ENCODE results near the gene THNSL1. TPM values are rescaled to one million over a fixed set of nuclear protein-coding genes. Genes with fewer than 3 reads are reported as not detected.

THNSL1 gene
- polyA plus RNA-seq, 2 of the 4 experiments (the other 2 are of a cell fraction) = 4.8 to 6.1 TPM

GRCh38 chr10:24991298-24991697, 25.1 kb upstream of the THNSL1 start:
- H3K4me3 ChIP-seq = no peak overlapping the region
- TF ChIP-seq MAX (IDR thresholded peaks at IDR 0.05) = no peak
- no peak for TF ChIP-seq FOSB (CRISPR knock-in tag; IDR thresholded peaks at IDR 0.05)
- TF ChIP-seq ZFP36 (IDR thresholded peaks at IDR 0.05; ENCODE audit: borderline replicate concordance, partially characterized antibody) = no peak
- no peak for TF ChIP-seq FOXS1 (CRISPR knock-in tag; IDR thresholded peaks at IDR 0.05)
- TF ChIP-seq JUN (IDR thresholded peaks at IDR 0.05) = no peak
- no peak for TF ChIP-seq USF2 (IDR thresholded peaks at IDR 0.05)
- TF ChIP-seq RNF2 (IDR thresholded peaks at IDR 0.05; ENCODE audit: borderline replicate concordance, low read depth) = no peak
- no peak for TF ChIP-seq ZNF302 (CRISPR knock-in tag; IDR thresholded peaks at IDR 0.05)
- no peak for TF ChIP-seq FOSL2 (IDR thresholded peaks at IDR 0.05)
- TF ChIP-seq FOSL2 (CRISPR knock-in tag; IDR thresholded peaks at IDR 0.05) = no peak
- no peak for TF ChIP-seq ATOH8 (CRISPR knock-in tag; IDR thresholded peaks at IDR 0.05; ENCODE audit: low read depth)
- TF ChIP-seq RAD21 (conservative IDR thresholded peaks at IDR 0.05 in 1 of 2, IDR thresholded peaks at IDR 0.05 in 1 of 2) = no peak
- no peak for TF ChIP-seq CHD2 (IDR thresholded peaks at IDR 0.05; ENCODE audit: low read length, partially characterized antibody)
- TF ChIP-seq BCL3 (IDR thresholded peaks at IDR 0.05) = no peak
- no peak for TF ChIP-seq POLR2A (IDR thresholded peaks at IDR 0.05; ENCODE audit: low read length)
- no peak for TF ChIP-seq MAFK (IDR thresholded peaks at IDR 0.05; ENCODE audit: partially characterized antibody)
- no peak for TF ChIP-seq CBX2 (IDR thresholded peaks at IDR 0.05; ENCODE audit: borderline replicate concordance, low read depth)
- TF ChIP-seq ESRRA (IDR thresholded peaks at IDR 0.05; ENCODE audit: borderline replicate concordance, low read length) = no peak
- TF ChIP-seq ELK1 (IDR thresholded peaks at IDR 0.05; ENCODE audit: low read depth, low read length) = no peak
- TF ChIP-seq HES2 (IDR thresholded peaks at IDR 0.05) = no peak
- DNase-seq (ENCODE audit: low read depth in 1 of 2, low spot score in 1 of 2) = no peak
- peaks cover 11% of the 10 kb centered on the region; the same call in 2 of the 3 replicates for H3K4me1 ChIP-seq
- ChIA-PET POLR2A (no interaction called here), CTCF (interaction anchor here (1.8 to 2.6 kb wide), 4 partner anchors 10 to 374 kb away, joined by 6 to 9 read pairs (median 8); no protein-coding TSS in a partner anchor)
- FAIRE-seq = no peak
- WGBS (ENCODE audit: missing lambda C conversion rate) = 85% methylated on average over 13 of the region's 13 CpGs
- no peak overlapping the region for H3K4me2 ChIP-seq
- no peaks in the 10 kb centered on the region for H3K9me3 ChIP-seq
- no peak overlapping the region for H3K27ac ChIP-seq
- ATAC-seq = no peak

- Histone ChIP-seq H3K9me3 (no peaks in the 10 kb centered on the region), H3K4me3 (no peak overlapping the region), H3K4me2 (no peak overlapping the region), H3K4me1 (peaks cover 5% of the 10 kb centered on the region; the same call in 2 of the 3 replicates), H3K27ac (no peak overlapping the region)
- POLR2A ChIA-PET = no interaction called here
- CTCF ChIA-PET = interaction anchor here (0.7 to 1.9 kb wide), 4 partner anchors 9 to 375 kb away, joined by 3 to 7 read pairs (median 4); no protein-coding TSS in a partner anchor
- 63% methylated on average over 3 of the region's 3 CpGs for WGBS (ENCODE audit: missing lambda C conversion rate)
- TF ChIP-seq NR3C1 (IDR thresholded peaks at IDR 0.05) (no peak), CHD4 (IDR thresholded peaks at IDR 0.05; ENCODE audit: borderline replicate concordance) (no peak), HOXB5 (CRISPR knock-in tag; IDR thresholded peaks at IDR 0.05) (no peak), JUN (IDR thresholded peaks at IDR 0.05) (no peak), HOXA7 (CRISPR knock-in tag; IDR thresholded peaks at IDR 0.05) (no peak), ZC3H11A (IDR thresholded peaks at IDR 0.05) (no peak), POLR2AphosphoS2 (conservative IDR thresholded peaks at IDR 0.05; ENCODE audit: low read length) (no peak)
- DNase-seq (ENCODE audit: low read depth in 1 of 2, low spot score in 1 of 2) (no peak), FAIRE-seq (no peak), ATAC-seq (no peak)
Measured at GRCh38 chr10:24992512-24993133, 23.8 kb upstream of the THNSL1 start.
